ENCODE data around the gene PKIG.

PKIG gene

GRCh38 chr20:44582311-44583025 is at the start of gene PKIG:
Gene PKIG, plus strand, starts transcription at chr20:44582579. Its CDS starts 31,978 bp downstream, at chr20:44614557.
- Mint-ChIP-seq H3K4me3 (no peak within 1 kb of the TSS), H3K36me3 (ENCODE audit: insufficient read depth) (no peaks in the 10 kb centered on the region), H3K27me3 (peaks cover 12% of the 10 kb centered on the region), H3K27ac (ENCODE audit: low read depth) (no peak within 1 kb of the TSS), H3K4me1 (no peaks in the 10 kb centered on the region), H3K9me3 (no peaks in the 10 kb centered on the region)
- ATAC-seq (replicated peaks; ENCODE audit: extremely low read depth, poor library complexity, severe bottlenecking) (no peak), DNase-seq (ENCODE audit: low spot score in 2 of 2) (no peak)

DNA sequence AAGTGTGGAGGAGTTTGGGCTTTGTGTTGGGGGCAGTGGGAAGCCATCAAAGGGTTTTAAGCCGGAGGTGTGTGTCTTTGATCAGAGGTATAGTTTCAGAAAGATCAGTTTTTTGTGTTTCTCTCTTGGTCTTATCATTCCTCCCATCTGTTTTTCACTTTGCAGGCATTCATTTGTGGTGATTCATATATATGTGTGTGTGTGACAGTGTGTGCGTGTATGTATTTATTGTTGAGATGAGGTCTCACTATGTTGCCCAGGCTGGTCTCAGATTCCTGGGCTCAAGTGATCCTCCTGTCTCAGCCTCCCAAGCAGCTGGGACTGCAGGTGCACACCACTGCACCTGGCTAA is 49.4 kb upstream of the PKIG start:
- H3K36me3 Mint-ChIP-seq (ENCODE audit: insufficient read depth), result peaks cover 2% of the 10 kb centered on the region
- peak; percentile 34 for ATAC-seq (replicated peaks; ENCODE audit: extremely low read depth, poor library complexity, severe bottlenecking)
- H3K4me1 Mint-ChIP-seq, result peaks cover 6% of the 10 kb centered on the region
- H3K27me3 Mint-ChIP-seq, result no peaks in the 10 kb centered on the region
- H3K9me3 Mint-ChIP-seq, result no peaks in the 10 kb centered on the region
- no peak overlapping the region for H3K4me3 Mint-ChIP-seq
- H3K27ac Mint-ChIP-seq (ENCODE audit: low read depth), result no peak overlapping the region
- no peak for DNase-seq (ENCODE audit: low spot score in 2 of 2)

DNA sequence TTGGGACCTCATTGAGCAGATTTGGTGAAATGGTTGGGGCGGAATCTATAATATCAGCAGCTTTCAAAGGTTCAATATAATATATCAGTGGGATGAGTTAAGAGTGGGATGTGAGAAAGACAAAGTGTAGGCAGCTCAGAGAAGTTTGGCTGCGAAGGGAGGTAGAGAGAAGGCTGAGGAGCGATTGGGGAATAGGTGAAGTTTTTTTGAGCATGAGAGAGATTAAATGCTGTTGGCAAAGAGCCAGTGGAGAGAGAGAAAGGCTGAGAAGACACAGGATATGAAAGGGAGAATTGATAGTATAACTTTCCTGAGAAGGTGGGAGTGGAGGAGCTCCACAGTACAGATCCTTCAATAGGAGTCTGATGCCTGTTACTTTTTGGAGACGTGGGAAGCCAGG is 48.5 kb upstream of the PKIG start:
- Mint-ChIP-seq H3K4me1 (peaks cover 6% of the 10 kb centered on the region), H3K9me3 (no peaks in the 10 kb centered on the region), H3K27me3 (no peaks in the 10 kb centered on the region), H3K27ac (ENCODE audit: low read depth) (no peak overlapping the region), H3K36me3 (ENCODE audit: insufficient read depth) (peaks cover 2% of the 10 kb centered on the region), H3K4me3 (no peak overlapping the region)
- DNase-seq (ENCODE audit: low spot score in 2 of 2) (no peak), ATAC-seq (replicated peaks; ENCODE audit: extremely low read depth, poor library complexity, severe bottlenecking) (no peak)

DNA sequence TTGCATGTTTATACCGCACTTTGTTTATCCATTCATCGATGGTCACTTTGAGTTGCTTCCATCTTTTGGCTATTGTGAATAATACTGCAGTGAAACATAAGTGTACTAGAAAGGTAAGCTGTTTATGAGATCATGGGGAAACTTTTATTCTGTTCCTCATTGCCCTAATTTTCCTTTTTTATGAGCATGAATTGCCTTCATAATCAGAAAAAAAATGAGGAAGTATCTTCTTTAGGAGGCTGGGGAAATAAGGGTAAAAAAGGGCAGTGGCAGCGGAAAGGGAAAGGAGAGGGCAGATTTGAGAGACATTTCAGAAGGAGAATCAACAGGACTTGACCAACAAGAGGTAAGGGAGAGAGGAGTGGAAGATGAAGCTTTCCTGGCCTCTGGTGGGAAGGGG is 46.2 kb upstream of the PKIG start:
- Mint-ChIP-seq H3K9me3 (no peaks in the 10 kb centered on the region), H3K4me3 (no peak overlapping the region), H3K4me1 (peaks cover 6% of the 10 kb centered on the region), H3K27me3 (no peaks in the 10 kb centered on the region), H3K36me3 (ENCODE audit: insufficient read depth) (peaks cover 2% of the 10 kb centered on the region), H3K27ac (ENCODE audit: low read depth) (no peak overlapping the region)
- ATAC-seq (replicated peaks; ENCODE audit: extremely low read depth, poor library complexity, severe bottlenecking) (no peak), DNase-seq (ENCODE audit: low spot score in 2 of 2) (no peak)

GRCh38 chr20:44537993-44538392 is 44.4 kb upstream of the PKIG start:
- H3K36me3 Mint-ChIP-seq (ENCODE audit: insufficient read depth), result no peaks in the 10 kb centered on the region

DNA sequence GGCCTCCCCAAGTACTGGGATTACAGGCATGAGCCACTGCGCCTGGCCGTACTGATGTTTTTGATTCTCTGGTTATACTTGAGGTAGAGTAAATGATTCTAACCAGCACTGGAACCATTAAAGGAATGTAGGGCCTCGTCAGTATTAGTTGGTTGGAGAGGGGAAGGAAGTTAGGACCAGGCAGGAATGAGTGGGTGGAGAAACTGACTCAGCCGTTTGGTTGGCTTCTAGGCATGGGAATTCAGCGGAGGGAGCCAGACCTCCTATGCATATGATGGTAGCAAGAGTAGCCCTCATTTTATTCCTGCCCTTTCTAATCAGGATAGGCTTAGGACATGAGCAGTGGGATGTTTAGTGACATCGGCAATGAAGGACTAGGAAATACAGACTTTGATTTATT is 41.5 kb upstream of the PKIG start:
- DNase-seq (ENCODE audit: low spot score in 2 of 2), result no peak
- no peak overlapping the region for H3K4me3 Mint-ChIP-seq
- H3K9me3 Mint-ChIP-seq, result no peaks in the 10 kb centered on the region

More at GRCh38 chr20:44537993-44538392, 44.4 kb upstream of the PKIG start:
- Mint-ChIP-seq H3K27me3 (no peaks in the 10 kb centered on the region), H3K4me3 (no peak overlapping the region), H3K27ac (ENCODE audit: low read depth) (no peak overlapping the region), H3K9me3 (no peaks in the 10 kb centered on the region), H3K4me1 (no peaks in the 10 kb centered on the region)
- DNase-seq (ENCODE audit: low spot score in 2 of 2) (no peak), ATAC-seq (replicated peaks; ENCODE audit: extremely low read depth, poor library complexity, severe bottlenecking) (no peak)

DNA sequence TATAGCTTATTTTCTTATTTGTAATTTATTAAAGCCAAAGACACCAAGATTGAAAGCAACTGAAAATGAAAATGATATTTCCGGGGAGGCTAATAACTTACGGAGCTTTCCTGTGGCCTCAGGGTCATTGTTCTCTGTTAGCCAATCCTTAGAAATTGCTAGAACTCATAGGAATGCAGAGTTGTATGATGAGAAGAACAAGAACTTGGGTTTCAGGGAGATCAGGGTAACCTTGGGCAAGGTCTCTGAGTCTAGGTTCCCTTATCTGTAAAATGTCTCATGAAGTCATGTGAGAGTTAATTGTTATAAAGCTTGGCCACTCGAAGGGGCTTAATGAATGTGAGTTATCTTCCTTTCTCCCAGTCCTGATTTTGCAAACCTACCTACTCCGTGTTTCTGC is 40.4 kb upstream of the PKIG start:
- Mint-ChIP-seq H3K27me3 (no peaks in the 10 kb centered on the region), H3K9me3 (no peaks in the 10 kb centered on the region), H3K4me3 (no peak overlapping the region), H3K27ac (ENCODE audit: low read depth) (no peak overlapping the region), H3K4me1 (no peaks in the 10 kb centered on the region), H3K36me3 (ENCODE audit: insufficient read depth) (no peaks in the 10 kb centered on the region)
- ATAC-seq (replicated peaks; ENCODE audit: extremely low read depth, poor library complexity, severe bottlenecking) (no peak), DNase-seq (ENCODE audit: low spot score in 2 of 2) (no peak)

More for the DNA sequence above, 41.5 kb upstream of the PKIG start:
- H3K27ac Mint-ChIP-seq (ENCODE audit: low read depth), result no peak overlapping the region
- H3K36me3 Mint-ChIP-seq (ENCODE audit: insufficient read depth), result no peaks in the 10 kb centered on the region
- ATAC-seq (replicated peaks; ENCODE audit: extremely low read depth, poor library complexity, severe bottlenecking), result no peak
- no peaks in the 10 kb centered on the region for H3K27me3 Mint-ChIP-seq
- H3K4me1 Mint-ChIP-seq, result no peaks in the 10 kb centered on the region

DNA sequence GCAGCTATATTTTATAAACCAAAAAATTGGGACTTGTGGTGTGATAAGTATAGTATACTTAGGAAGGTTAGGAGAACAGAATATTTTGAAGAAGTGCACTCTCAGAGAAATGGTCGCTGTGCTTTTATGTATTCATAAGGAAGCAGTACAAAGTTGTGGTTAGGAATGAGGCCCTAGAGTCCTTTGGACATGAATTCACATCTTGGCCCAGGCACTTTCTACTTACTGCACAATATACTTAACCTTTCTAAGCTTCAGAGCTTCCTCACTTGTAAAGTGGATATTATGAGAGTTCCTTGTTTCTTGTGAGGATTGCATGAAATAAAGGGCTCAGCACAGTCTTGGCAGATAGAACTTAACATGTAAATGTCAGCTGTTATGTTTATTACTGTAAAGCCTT is 39.5 kb upstream of the PKIG start:
- H3K27me3 Mint-ChIP-seq, result no peaks in the 10 kb centered on the region
- H3K36me3 Mint-ChIP-seq (ENCODE audit: insufficient read depth), result no peaks in the 10 kb centered on the region
- no peak for DNase-seq (ENCODE audit: low spot score in 2 of 2)
- no peak overlapping the region for H3K27ac Mint-ChIP-seq (ENCODE audit: low read depth)
- ATAC-seq (replicated peaks; ENCODE audit: extremely low read depth, poor library complexity, severe bottlenecking), result no peak
- no peak overlapping the region for H3K4me3 Mint-ChIP-seq
- no peaks in the 10 kb centered on the region for H3K4me1 Mint-ChIP-seq
- H3K9me3 Mint-ChIP-seq, result no peaks in the 10 kb centered on the region

GRCh38 chr20:44543358-44543757 is 39.0 kb upstream of the PKIG start:
- DNase-seq (ENCODE audit: low spot score in 2 of 2), result no peak
- no peaks in the 10 kb centered on the region for H3K4me1 Mint-ChIP-seq

GRCh38 chr20:44544263-44544662 is 38.1 kb upstream of the PKIG start:
- no peak overlapping the region for H3K4me3 Mint-ChIP-seq
- no peaks in the 10 kb centered on the region for H3K9me3 Mint-ChIP-seq
- no peak for ATAC-seq (replicated peaks; ENCODE audit: extremely low read depth, poor library complexity, severe bottlenecking)
- H3K36me3 Mint-ChIP-seq (ENCODE audit: insufficient read depth), result no peaks in the 10 kb centered on the region
- no peaks in the 10 kb centered on the region for H3K27me3 Mint-ChIP-seq
- no peaks in the 10 kb centered on the region for H3K4me1 Mint-ChIP-seq
- no peak for DNase-seq (ENCODE audit: low spot score in 2 of 2)
- no peak overlapping the region for H3K27ac Mint-ChIP-seq (ENCODE audit: low read depth)

More at GRCh38 chr20:44543358-44543757, 39.0 kb upstream of the PKIG start:
- Mint-ChIP-seq H3K27ac (ENCODE audit: low read depth) (no peak overlapping the region), H3K27me3 (no peaks in the 10 kb centered on the region), H3K9me3 (no peaks in the 10 kb centered on the region), H3K36me3 (ENCODE audit: insufficient read depth) (no peaks in the 10 kb centered on the region), H3K4me3 (no peak overlapping the region)
- ATAC-seq (replicated peaks; ENCODE audit: extremely low read depth, poor library complexity, severe bottlenecking), result no peak

- no peak overlapping the region for H3K27ac Mint-ChIP-seq (ENCODE audit: low read depth)
- no peak for ATAC-seq (replicated peaks; ENCODE audit: extremely low read depth, poor library complexity, severe bottlenecking)
- H3K4me1 Mint-ChIP-seq, result no peaks in the 10 kb centered on the region
- H3K36me3 Mint-ChIP-seq (ENCODE audit: insufficient read depth), result no peaks in the 10 kb centered on the region
- DNase-seq (ENCODE audit: low spot score in 2 of 2), result no peak
- no peaks in the 10 kb centered on the region for H3K9me3 Mint-ChIP-seq
- H3K27me3 Mint-ChIP-seq, result no peaks in the 10 kb centered on the region
- H3K4me3 Mint-ChIP-seq, result no peak overlapping the region
Observed at GRCh38 chr20:44547419-44547818, 35.0 kb upstream of the PKIG start.

GRCh38 chr20:44549123-44549522 is 33.3 kb upstream of the PKIG start:
- H3K27me3 Mint-ChIP-seq, result no peaks in the 10 kb centered on the region
- H3K27ac Mint-ChIP-seq (ENCODE audit: low read depth), result no peak overlapping the region
- DNase-seq (ENCODE audit: low spot score in 2 of 2), result no peak
- ATAC-seq (replicated peaks; ENCODE audit: extremely low read depth, poor library complexity, severe bottlenecking), result no peak
- H3K4me1 Mint-ChIP-seq, result peaks cover 5% of the 10 kb centered on the region
- no peak overlapping the region for H3K4me3 Mint-ChIP-seq
- H3K9me3 Mint-ChIP-seq, result no peaks in the 10 kb centered on the region
- no peaks in the 10 kb centered on the region for H3K36me3 Mint-ChIP-seq (ENCODE audit: insufficient read depth)

- DNase-seq (ENCODE audit: low spot score in 2 of 2) (no peak), ATAC-seq (replicated peaks; ENCODE audit: extremely low read depth, poor library complexity, severe bottlenecking) (no peak)
- Mint-ChIP-seq H3K4me1 (peaks cover 5% of the 10 kb centered on the region), H3K36me3 (ENCODE audit: insufficient read depth) (no peaks in the 10 kb centered on the region), H3K9me3 (no peaks in the 10 kb centered on the region), H3K27me3 (no peaks in the 10 kb centered on the region), H3K27ac (ENCODE audit: low read depth) (no peak overlapping the region), H3K4me3 (no peak overlapping the region)
Observed at GRCh38 chr20:44552050-44552449, 30.3 kb upstream of the PKIG start.

Measured in central memory CD8-positive, alpha-beta T cell (primary cell).